ENCODE measurements around the gene ERC2.

DNA sequence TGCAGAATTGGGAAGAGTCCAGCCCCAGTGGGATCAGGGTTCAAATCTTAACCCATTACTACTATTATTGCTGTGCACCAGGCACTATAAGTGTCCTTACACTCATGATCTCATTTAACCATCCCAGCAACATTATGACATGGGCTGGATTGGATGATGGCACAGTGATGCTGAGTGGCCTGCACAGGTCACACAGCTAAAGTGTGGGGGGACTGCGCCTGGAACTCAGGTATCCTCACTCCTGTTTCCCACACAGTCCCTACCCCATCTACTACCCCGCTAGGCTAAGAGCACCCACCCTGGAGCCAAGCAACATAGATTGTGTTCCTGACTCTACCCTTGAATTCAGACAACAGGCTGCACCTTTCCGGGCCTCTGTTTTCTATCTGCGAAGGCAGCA lies 997.2 kb downstream of the ERC2 start:
- no peak for TF ChIP-seq EZH2 (IDR thresholded peaks at IDR 0.05; ENCODE audit: low read length, missing control alignments)
- TF ChIP-seq, protein P1, sequence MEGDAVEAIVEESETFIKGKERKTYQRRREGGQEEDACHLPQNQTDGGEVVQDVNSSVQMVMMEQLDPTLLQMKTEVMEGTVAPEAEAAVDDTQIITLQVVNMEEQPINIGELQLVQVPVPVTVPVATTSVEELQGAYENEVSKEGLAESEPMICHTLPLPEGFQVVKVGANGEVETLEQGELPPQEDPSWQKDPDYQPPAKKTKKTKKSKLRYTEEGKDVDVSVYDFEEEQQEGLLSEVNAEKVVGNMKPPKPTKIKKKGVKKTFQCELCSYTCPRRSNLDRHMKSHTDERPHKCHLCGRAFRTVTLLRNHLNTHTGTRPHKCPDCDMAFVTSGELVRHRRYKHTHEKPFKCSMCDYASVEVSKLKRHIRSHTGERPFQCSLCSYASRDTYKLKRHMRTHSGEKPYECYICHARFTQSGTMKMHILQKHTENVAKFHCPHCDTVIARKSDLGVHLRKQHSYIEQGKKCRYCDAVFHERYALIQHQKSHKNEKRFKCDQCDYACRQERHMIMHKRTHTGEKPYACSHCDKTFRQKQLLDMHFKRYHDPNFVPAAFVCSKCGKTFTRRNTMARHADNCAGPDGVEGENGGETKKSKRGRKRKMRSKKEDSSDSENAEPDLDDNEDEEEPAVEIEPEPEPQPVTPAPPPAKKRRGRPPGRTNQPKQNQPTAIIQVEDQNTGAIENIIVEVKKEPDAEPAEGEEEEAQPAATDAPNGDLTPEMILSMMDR (conservative IDR thresholded peaks at IDR 0.05 in 1 of 2, IDR thresholded peaks at IDR 0.05 in 1 of 2; ENCODE audit: low read depth in 1 of 2, low read length in 2 of 2), result no peak

All from fibroblast of lung (primary cell).